IMR-90 (cell line): Measurements from ENCODE around the gene MYO5A. TPM values are rescaled to one million over a fixed set of nuclear protein-coding genes. Genes with fewer than 3 reads are reported as not detected.
A peak's percentile ranks its signal among the peaks of the same experiment; 100 is the strongest.

ENCODE experiments used
- ATAC-seq: fragments of 200-7000 bp; cut with Tn5 transposase; 2 replicates; pipeline ENCODE4 v1.9.1; 2020; ENCODE audit warnings: low read depth, mild to moderate bottlenecking, moderate library complexity
- BruUV-seq: library from RNA; stranded (reverse); fragments of 400-500 nt; replicated peaks from 2 replicates; lab custom pipeline; 2021; lab: Mats Ljungman, UMichigan
- CTCF ChIA-PET: fragments of 300-600 bp; formaldehyde crosslinking; extraction: SDS; loops from one replicate; lab custom pipeline; 2021; ENCODE audit warnings: antibody characterized with exemption; lab: Yijun Ruan, JAX
- POLR2A ChIA-PET: fragments of 300-600 bp; sonication (Branson Sonifier 250); formaldehyde crosslinking; loops from one replicate; lab custom pipeline; 2022; ENCODE audit warnings: antibody characterized with exemption; ENCODE audit not compliant: unreplicated experiment; lab: Charles Lee
- DNase-seq: peaks from one replicate; pipeline ENCODE4 v3.0.0; 2013
- H2AFZ ChIP-seq: replicated peaks from 2 replicates; pipeline ENCODE3; 2013; ENCODE audit warnings: low read length, mild to moderate bottlenecking; ENCODE audit not compliant: poor library complexity
- H2AK5ac ChIP-seq: 2 replicates; pipeline ENCODE4 v1.6.1; 2013; ENCODE audit warnings: low read depth, low read length, inconsistent platforms
- H2AK9ac ChIP-seq: replicated peaks from 2 replicates; pipeline ENCODE3; 2013; ENCODE audit warnings: mild to moderate bottlenecking, low read depth, low read length, moderate library complexity; ENCODE audit not compliant: poor library complexity
- H2BK120ac ChIP-seq: 2 replicates; pipeline ENCODE4 v1.6.1; 2013; ENCODE audit warnings: low read depth, low read length, inconsistent platforms
- H2BK15ac ChIP-seq: 3 replicates; pipeline ENCODE4 v1.6.1; 2013; ENCODE audit warnings: low read depth, low read length, inconsistent platforms
- H2BK20ac ChIP-seq: 2 replicates; pipeline ENCODE4 v1.6.1; 2013; ENCODE audit warnings: low read depth, mild to moderate bottlenecking, inconsistent platforms, low read length, moderate library complexity
- H2BK5ac ChIP-seq: 2 replicates; pipeline ENCODE4 v1.6.1; 2013; ENCODE audit warnings: mild to moderate bottlenecking, low read depth, low read length, inconsistent platforms; ENCODE audit not compliant: poor library complexity, severe bottlenecking
- H3K14ac ChIP-seq: replicated peaks from 2 replicates; pipeline ENCODE4 v1.6.1; 2013; ENCODE audit warnings: low read depth, low read length, inconsistent platforms
- H3K18ac ChIP-seq: 2 replicates; pipeline ENCODE4 v1.6.1; 2013; ENCODE audit warnings: low read depth, low read length, control low read depth
- H3K23ac ChIP-seq: 2 replicates; pipeline ENCODE4 v1.6.1; 2013; ENCODE audit warnings: low read depth, low read length, inconsistent platforms
- H3K27ac ChIP-seq: 2 replicates; pipeline ENCODE4 v1.5.1; 2013; ENCODE audit warnings: mild to moderate bottlenecking, control low read depth, low read length; ENCODE audit not compliant: insufficient read depth
- H3K27me3 ChIP-seq: 2 replicates; pipeline ENCODE4 v1.6.1; 2013; ENCODE audit warnings: low read length; ENCODE audit not compliant: control insufficient read depth, insufficient read depth
- H3K36me3 ChIP-seq: 2 replicates; pipeline ENCODE4 v1.6.1; 2013; ENCODE audit warnings: low read length, mixed read lengths; ENCODE audit not compliant: control insufficient read depth, insufficient read depth
- H3K4ac ChIP-seq: 2 replicates; pipeline ENCODE4 v1.6.1; 2013; ENCODE audit warnings: low read depth, low read length, inconsistent platforms
- H3K4me1 ChIP-seq: 2 replicates; pipeline ENCODE4 v1.6.1; 2013; ENCODE audit warnings: low read length, mixed read lengths; ENCODE audit not compliant: control insufficient read depth, insufficient read depth
- H3K4me2 ChIP-seq: 2 replicates; pipeline ENCODE4 v1.6.1; 2013; ENCODE audit warnings: low read depth, mild to moderate bottlenecking, control low read depth, low read length, moderate library complexity
- H3K4me3 ChIP-seq: 2 replicates; pipeline ENCODE4 v1.5.1; 2013; ENCODE audit warnings: low read depth, mild to moderate bottlenecking, control low read depth, low read length, moderate library complexity; ENCODE audit not compliant: insufficient read depth
- H3K56ac ChIP-seq: 2 replicates; pipeline ENCODE4 v1.6.1; 2013; ENCODE audit warnings: low read length, inconsistent platforms; ENCODE audit not compliant: insufficient read depth; ENCODE audit errors: extremely low read depth
- H3K79me1 ChIP-seq, 2 experiments: 2 replicates each; pipeline ENCODE4 v1.6.1; 2013; ENCODE audit warnings: low read length in 2 of 2, inconsistent platforms in 1 of 2, low read depth in 1 of 2
- H3K9ac ChIP-seq: 2 replicates; pipeline ENCODE4 v1.6.1; 2013; ENCODE audit warnings: low read depth, low read length, control low read depth
- H3K9me1 ChIP-seq: 2 replicates; pipeline ENCODE4 v1.6.1; 2013; ENCODE audit warnings: low read length, inconsistent platforms; ENCODE audit not compliant: insufficient read depth
- H3K9me3 ChIP-seq: 2 replicates; pipeline ENCODE4 v1.6.1; 2013; ENCODE audit warnings: low read length; ENCODE audit not compliant: control insufficient read depth, insufficient read depth
- H4K20me1 ChIP-seq: 2 replicates; pipeline ENCODE4 v1.6.1; 2013; ENCODE audit warnings: low read length, inconsistent platforms; ENCODE audit not compliant: insufficient read depth
- H4K5ac ChIP-seq: 2 replicates; pipeline ENCODE4 v1.6.1; 2013; ENCODE audit warnings: mild to moderate bottlenecking, low read depth, low read length, control low read depth
- H4K8ac ChIP-seq, 2 experiments: 2 replicates each; pipeline ENCODE4 v1.6.1; 2013; ENCODE audit warnings: low read depth in 2 of 2, low read length in 2 of 2, control low read depth in 1 of 2, inconsistent platforms in 1 of 2
- H4K91ac ChIP-seq: 2 replicates; pipeline ENCODE4 v1.6.1; 2013; ENCODE audit warnings: low read depth, low read length, inconsistent platforms; ENCODE audit not compliant: insufficient read depth
- CHD1 ChIP-seq: IDR thresholded peaks from 2 replicates; pipeline ENCODE4 v1.6.1; 2012; ENCODE audit warnings: low read depth, low read length, improper control_type of control experiment
- ELK1 ChIP-seq: fragments of 150-350 bp; IDR thresholded peaks from 2 replicates; pipeline ENCODE4 v1.6.1; 2016; ENCODE audit warnings: low read depth, mild to moderate bottlenecking, low read length, moderate library complexity, borderline replicate concordance
- FOS ChIP-seq: fragments of 150-350 bp; IDR thresholded peaks from 2 replicates; pipeline ENCODE4 v1.6.1; 2016; ENCODE audit warnings: low read depth, low read length
- MAFK ChIP-seq: IDR thresholded peaks from 2 replicates; pipeline ENCODE4 v1.6.1; 2012; ENCODE audit warnings: low read depth, low read length, improper control_type of control experiment
- MXI1 ChIP-seq: IDR thresholded peaks from 2 replicates; pipeline ENCODE4 v1.6.1; 2012; ENCODE audit warnings: low read depth, mild to moderate bottlenecking, low read length, moderate library complexity, borderline replicate concordance
- WGBS, 2 experiments: methylation state at CpG; one replicate each; pipeline versions ENCODE4 v1.1.5 to v1.1.7; 2013; ENCODE audit warnings: missing lambda C conversion rate in 2 of 2; ENCODE audit not compliant: insufficient read length in 1 of 2; ENCODE audit errors: extremely low coverage in 2 of 2; 5-methylcytosine and 5-hydroxymethylcytosine counted together
- dilution Hi-C: fragments of 300-500 bp; cut with HindIII; formaldehyde crosslinking; loops from one replicate; pipeline ENCODE4 v1.14.3; 2018; ENCODE audit warnings: low sequenced_read_pairs; ENCODE audit not compliant: unreplicated experiment
- in situ Hi-C: fragments of 300-500 bp; cut with MboI; formaldehyde crosslinking; loops from 3 replicates; pipeline ENCODE4 v1.14.3; 2019; ENCODE audit warnings: low sequenced_read_pairs, inconsistent platforms, mixed read lengths
- intact Hi-C: fragments of 100-400 bp; cut with micrococcal nuclease; formaldehyde crosslinking; loops from 2 replicates; pipeline ENCODE4 v1.10.0; 2022
- polyA plus RNA-seq, 3 experiments: library from polyadenylated mRNA; depleted of rRNA; stranded (reverse); fragments of >200 nt; gene quantifications; 2 replicates each; pipeline ENCODE4 v1.2.3, GENCODE V29; 2012; ENCODE audit warnings: low replicate concordance in 1 of 3
- total RNA-seq: library from RNA; depleted of rRNA; stranded (reverse); fragments of >200 nt; gene quantifications from 2 replicates; pipeline ENCODE4 v1.2.3, GENCODE V29; 2012
- TF ChIP-seq, protein P1 (sequence below): conservative IDR thresholded peaks from 2 replicates; pipeline ENCODE4 v1.5.1; 2012; ENCODE audit warnings: mild to moderate bottlenecking, low read depth, low read length, improper control_type of control experiment

Gene MYO5A
- total and polyA plus RNA-seq, 2 of the 4 experiments (the other 2 are of a cell fraction) = 19.4 to 69.2 TPM

DNA sequence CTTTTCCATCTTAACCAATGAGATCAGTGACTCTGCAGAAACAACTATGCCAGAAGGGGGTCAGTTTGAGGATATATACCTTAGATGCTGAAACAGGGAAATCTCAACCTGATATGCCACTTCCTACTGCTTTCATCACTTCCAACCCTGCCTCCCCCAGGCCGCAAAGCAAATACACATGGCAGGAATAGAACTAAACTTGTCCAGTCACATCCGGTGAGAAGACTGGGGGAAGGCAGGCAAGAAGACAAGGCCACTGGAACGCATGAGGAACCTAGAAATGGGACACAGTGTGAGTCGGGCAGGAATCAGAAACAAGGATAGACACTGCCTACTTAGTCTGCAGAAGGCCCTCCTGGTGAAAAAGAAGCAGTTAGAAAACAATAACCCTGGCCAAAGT is 90.6 kb downstream of the MYO5A start:
- Histone ChIP-seq H2AK9ac (no peak overlapping the region), H3K27ac (no peak overlapping the region), H2BK5ac (no peak overlapping the region), H3K4me1 (peaks cover 10% of the 10 kb centered on the region), H3K9me1 (0 out of 2 replicates have a peak, but pooled peaks cover 7% of the 10 kb centered on the region), H3K56ac (no peak overlapping the region), H2BK120ac (no peak overlapping the region), H4K5ac (no peak overlapping the region), H3K18ac (0 out of 2 replicates have a peak overlapping the region, but pooled peaks have one; percentile 35), H2BK15ac (no peak overlapping the region), H4K8ac (no peak overlapping the region), H3K9ac (no peak overlapping the region), H3K4me3 (no peak overlapping the region), H2AFZ (no peak overlapping the region), H3K4ac (no peak overlapping the region), H2BK20ac (no peak overlapping the region), H3K23ac (no peak overlapping the region), H4K20me1 (no peaks in the 10 kb centered on the region; the same call in 1 of the 2 replicates), H3K36me3 (no peaks in the 10 kb centered on the region), H3K9me3 (no peaks in the 10 kb centered on the region), H3K4me2 (no peak overlapping the region), H3K27me3 (no peaks in the 10 kb centered on the region), H2AK5ac (no peak overlapping the region), H4K91ac (no peak overlapping the region), H3K14ac (0 out of 2 replicates have a peak overlapping the region, but pooled peaks have one; percentile 36), H3K79me1 (peaks cover 7 to 33% of the 10 kb centered on the region in 2 experiments)
- ATAC-seq (no peak), DNase-seq (peak; percentile 7)
- TF ChIP-seq CHD1 (no peak), MXI1 (no peak), MAFK (no peak), ELK1 (no peak), FOS (no peak)
- TF ChIP-seq, protein P1, sequence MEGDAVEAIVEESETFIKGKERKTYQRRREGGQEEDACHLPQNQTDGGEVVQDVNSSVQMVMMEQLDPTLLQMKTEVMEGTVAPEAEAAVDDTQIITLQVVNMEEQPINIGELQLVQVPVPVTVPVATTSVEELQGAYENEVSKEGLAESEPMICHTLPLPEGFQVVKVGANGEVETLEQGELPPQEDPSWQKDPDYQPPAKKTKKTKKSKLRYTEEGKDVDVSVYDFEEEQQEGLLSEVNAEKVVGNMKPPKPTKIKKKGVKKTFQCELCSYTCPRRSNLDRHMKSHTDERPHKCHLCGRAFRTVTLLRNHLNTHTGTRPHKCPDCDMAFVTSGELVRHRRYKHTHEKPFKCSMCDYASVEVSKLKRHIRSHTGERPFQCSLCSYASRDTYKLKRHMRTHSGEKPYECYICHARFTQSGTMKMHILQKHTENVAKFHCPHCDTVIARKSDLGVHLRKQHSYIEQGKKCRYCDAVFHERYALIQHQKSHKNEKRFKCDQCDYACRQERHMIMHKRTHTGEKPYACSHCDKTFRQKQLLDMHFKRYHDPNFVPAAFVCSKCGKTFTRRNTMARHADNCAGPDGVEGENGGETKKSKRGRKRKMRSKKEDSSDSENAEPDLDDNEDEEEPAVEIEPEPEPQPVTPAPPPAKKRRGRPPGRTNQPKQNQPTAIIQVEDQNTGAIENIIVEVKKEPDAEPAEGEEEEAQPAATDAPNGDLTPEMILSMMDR = no peak
- dilution Hi-C loops = no loop called here
- BruUV-seq = no TSS peak
- intact Hi-C loops = no loop called here
- in situ Hi-C loops = no loop called here
- CTCF ChIA-PET = no interaction called here
- 95% methylated on average over 2 of the region's 4 CpGs; no CpG with 5 or more reads in 1 of the 2 experiments for WGBS, 2 experiments
- POLR2A ChIA-PET = interaction anchor here (0.7 kb wide), 1 partner anchor 1074 kb away, joined by 16 read pairs; no protein-coding TSS in a partner anchor
